Dermis blood vessel endothelial cell (primary cell): ENCODE results near the gene VEPH1. TPM values are rescaled to one million over a fixed set of nuclear protein-coding genes. Genes with fewer than 3 reads are reported as not detected.

Experiments used
- DNase-seq: peaks from one replicate; pipeline ENCODE4 v3.0.0; 2010
- total RNA-seq: library from RNA; depleted of rRNA; stranded (reverse); fragments of >200 nt; gene quantifications from 2 replicates; pipeline ENCODE4 v1.2.3, GENCODE V29; 2014

VEPH1 gene
- total RNA-seq, 1 donor from 2014 or later = 8.2 TPM

GRCh38 chr3:157522648-157523047, 19.4 kb upstream of the VEPH1 start:
- DNase-seq = no peak

- no peak for DNase-seq
These were observed 17.4 kb upstream of the VEPH1 start for GRCh38 chr3:157520485-157521150.

GRCh38 chr3:157518881-157519280, 15.7 kb upstream of the VEPH1 start:
- no peak for DNase-seq

GRCh38 chr3:157516928-157517327, 13.7 kb upstream of the VEPH1 start:
- no peak for DNase-seq

GRCh38 chr3:157515398-157515797, 12.2 kb upstream of the VEPH1 start:
- DNase-seq = no peak

- no peak for DNase-seq
These were observed 11.2 kb upstream of the VEPH1 start for GRCh38 chr3:157514371-157514895.

- DNase-seq = no peak
These were observed 10.4 kb upstream of the VEPH1 start for GRCh38 chr3:157513585-157513984.

GRCh38 chr3:157512534-157512933, 9.3 kb upstream of the VEPH1 start:
- DNase-seq = no peak

- no peak for DNase-seq
These were observed 5.2 kb upstream of the VEPH1 start for GRCh38 chr3:157508461-157508860.

GRCh38 chr3:157501863-157502262, 1.4 kb downstream of the VEPH1 start:
- no peak for DNase-seq

GRCh38 chr3:157500232-157500631, 3.0 kb downstream of the VEPH1 start:
- DNase-seq = no peak

GRCh38 chr3:157499342-157499963, 3.8 kb downstream of the VEPH1 start:
- DNase-seq = peak; percentile 71

GRCh38 chr3:157498371-157498770, 4.8 kb downstream of the VEPH1 start:
- no peak for DNase-seq

GRCh38 chr3:157495846-157496245, 7.4 kb downstream of the VEPH1 start:
- no peak for DNase-seq

GRCh38 chr3:157494581-157495281, 8.5 kb downstream of the VEPH1 start:
- no peak for DNase-seq

- DNase-seq = peak; percentile 81
These were observed 9.3 kb downstream of the VEPH1 start for GRCh38 chr3:157493627-157494550.

GRCh38 chr3:157491136-157491535, 12.1 kb downstream of the VEPH1 start:
- no peak for DNase-seq

GRCh38 chr3:157488144-157488543, 15.1 kb downstream of the VEPH1 start:
- DNase-seq = no peak

- no peak for DNase-seq
These were observed 15.9 kb downstream of the VEPH1 start for GRCh38 chr3:157487339-157487738.

GRCh38 chr3:157479464-157480243, 23.6 kb downstream of the VEPH1 start:
- DNase-seq = no peak

- no peak for DNase-seq
These were observed 25.8 kb downstream of the VEPH1 start for GRCh38 chr3:157477441-157477840.

GRCh38 chr3:157475921-157476414, 27.2 kb downstream of the VEPH1 start:
- DNase-seq = peak; percentile 35
